ENCODE measurements around the gene BTN1A1.
A peak's percentile ranks its signal among the peaks of the same experiment; 100 is the strongest.
"Not testable (repeated sequence)": the region's sequence is repeated elsewhere in the genome, so short reads cannot be mapped to it uniquely, and the experiment has no call there.

BTN1A1 gene

GRCh38 chr6:26475823-26476729, 24.0 kb upstream of the BTN1A1 start:
- DNase-seq = no peak

GRCh38 chr6:26476896-26477295, 23.2 kb upstream of the BTN1A1 start:
- no peak for DNase-seq

- no peak for DNase-seq
These were observed 22.7 kb upstream of the BTN1A1 start for GRCh38 chr6:26477426-26477825.

GRCh38 chr6:26478100-26478984, 21.8 kb upstream of the BTN1A1 start:
- DNase-seq = no peak

- DNase-seq = no peak
These were observed 21.2 kb upstream of the BTN1A1 start for GRCh38 chr6:26478985-26479278.

- DNase-seq = no peak
These were observed 17.8 kb upstream of the BTN1A1 start for GRCh38 chr6:26482338-26482737.

GRCh38 chr6:26483727-26484126, 16.4 kb upstream of the BTN1A1 start:
- DNase-seq = no peak

GRCh38 chr6:26484161-26484560, 15.9 kb upstream of the BTN1A1 start:
- no peak for DNase-seq

- DNase-seq = no peak
These were observed 14.9 kb upstream of the BTN1A1 start for GRCh38 chr6:26485112-26485780.

- DNase-seq = no peak
These were observed 13.7 kb upstream of the BTN1A1 start for GRCh38 chr6:26486358-26486757.

- DNase-seq = no peak
These were observed 12.6 kb upstream of the BTN1A1 start for GRCh38 chr6:26487466-26487865.

- no peak for DNase-seq
These were observed 9.8 kb upstream of the BTN1A1 start for GRCh38 chr6:26489996-26490964.

- no peak for DNase-seq
These were observed 8.5 kb upstream of the BTN1A1 start for GRCh38 chr6:26491604-26492003.

- peak in 1 of 2 donors; percentile 20 for DNase-seq
These were observed 6.8 kb upstream of the BTN1A1 start for GRCh38 chr6:26493258-26493657.

- no peak for DNase-seq
These were observed 6.0 kb upstream of the BTN1A1 start for GRCh38 chr6:26494117-26494516.

- DNase-seq = no peak
These were observed 4.8 kb upstream of the BTN1A1 start for GRCh38 chr6:26495281-26495680.

GRCh38 chr6:26497610-26498009, 2.5 kb upstream of the BTN1A1 start:
- no peak for DNase-seq

- peak; percentile 37 to 38 for DNase-seq
These were observed 1.4 kb downstream of the BTN1A1 start for GRCh38 chr6:26501482-26501986.

- DNase-seq = no peak
These were observed 2.1 kb downstream of the BTN1A1 start for GRCh38 chr6:26502165-26502564.

GRCh38 chr6:26502626-26503025, 2.5 kb downstream of the BTN1A1 start:
- no peak for DNase-seq

- no peak for DNase-seq
These were observed 7.6 kb downstream of the BTN1A1 start for GRCh38 chr6:26507658-26508057.

GRCh38 chr6:26511033-26511432, 10.9 kb downstream of the BTN1A1 start:
- DNase-seq = not testable (repeated sequence)

Measured in CD4-positive, alpha-beta T cell treated with Interleukin-1 beta for 1 hour (primary cell).